GM18951 (cell line): ENCODE data around the gene MRPL40.

Experiments
- POLR2A ChIP-seq: IDR thresholded peaks from 4 replicates; pipeline ENCODE4 v1.6.1; 2011; ENCODE audit warnings: mild to moderate bottlenecking; ENCODE audit not compliant: insufficient read length, insufficient read depth; ENCODE audit errors: extremely low read depth
- in situ Hi-C: fragments of 300-500 bp; cut with MboI; formaldehyde crosslinking; loops from one replicate; pipeline ENCODE4 v1.12.0; 2022; ENCODE audit warnings: low sequenced_read_pairs, mixed read lengths, inconsistent platforms; ENCODE audit not compliant: unreplicated experiment

The MRPL40 gene

GRCh38 chr22:19400881-19401280 is 31.5 kb upstream of the MRPL40 start:
- in situ Hi-C loops: loop anchor here (10.0 kb wide), 1 partner anchor 166 kb away; no protein-coding TSS in a partner anchor
- TF ChIP-seq POLR2A: no peak

- TF ChIP-seq POLR2A: no peak
- in situ Hi-C loops: loop anchor here (10.0 kb wide), 1 partner anchor 167 kb away; no protein-coding TSS in a partner anchor
Observed at GRCh38 chr22:19401483-19401882, 30.9 kb upstream of the MRPL40 start.

- TF ChIP-seq POLR2A: no peak
- in situ Hi-C loops: loop anchor here (10.0 kb wide), 1 partner anchor 168 kb away; no protein-coding TSS in a partner anchor
Observed at GRCh38 chr22:19402642-19403191, 29.6 kb upstream of the MRPL40 start.

- in situ Hi-C loops: loop anchor here (10.0 kb wide), 1 partner anchor 170 kb away; no protein-coding TSS in a partner anchor
Observed at GRCh38 chr22:19404676-19405075, 27.7 kb upstream of the MRPL40 start.

GRCh38 chr22:19405133-19405532 is 27.2 kb upstream of the MRPL40 start:
- no peak for TF ChIP-seq POLR2A
- in situ Hi-C loops: loop anchor here (10.0 kb wide), 1 partner anchor 170 kb away; no protein-coding TSS in a partner anchor

More at GRCh38 chr22:19404676-19405075, 27.7 kb upstream of the MRPL40 start:
- no peak for TF ChIP-seq POLR2A

GRCh38 chr22:19405652-19406051 is 26.7 kb upstream of the MRPL40 start:
- no peak for TF ChIP-seq POLR2A
- in situ Hi-C loops: loop anchor here (10.0 kb wide), 1 partner anchor 171 kb away; no protein-coding TSS in a partner anchor

- in situ Hi-C loops: loop anchor here (10.0 kb wide), 1 partner anchor 172 kb away; no protein-coding TSS in a partner anchor
- no peak for TF ChIP-seq POLR2A
Observed at GRCh38 chr22:19406281-19406811, 26.0 kb upstream of the MRPL40 start.

- in situ Hi-C loops: loop anchor here (10.0 kb wide), 1 partner anchor 172 kb away; no protein-coding TSS in a partner anchor
- no peak for TF ChIP-seq POLR2A
Observed at GRCh38 chr22:19406846-19407245, 25.5 kb upstream of the MRPL40 start.

GRCh38 chr22:19407649-19408606 is 24.4 kb upstream of the MRPL40 start:
- in situ Hi-C loops: loop anchor here (10.0 kb wide), 1 partner anchor 173 kb away; no protein-coding TSS in a partner anchor
- no peak for TF ChIP-seq POLR2A

- in situ Hi-C loops: no loop called here
Observed at GRCh38 chr22:19410941-19411689, 21.2 kb upstream of the MRPL40 start.

GRCh38 chr22:19411690-19412045 is 20.7 kb upstream of the MRPL40 start:
- in situ Hi-C loops: no loop called here

More at GRCh38 chr22:19410941-19411689, 21.2 kb upstream of the MRPL40 start:
- TF ChIP-seq POLR2A: no peak

GRCh38 chr22:19412478-19412877 is 19.9 kb upstream of the MRPL40 start:
- TF ChIP-seq POLR2A: no peak
- in situ Hi-C loops: no loop called here

More at GRCh38 chr22:19411690-19412045, 20.7 kb upstream of the MRPL40 start:
- TF ChIP-seq POLR2A: no peak
